ENCODE data around the gene HEBP1.
A peak's percentile ranks its signal among the peaks of the same experiment; 100 is the strongest.
"Not testable (repeated sequence)": the region's sequence is repeated elsewhere in the genome, so short reads cannot be mapped to it uniquely, and the experiment has no call there.

The HEBP1 gene

GRCh38 chr12:13039328-13039956, 39.4 kb upstream of the HEBP1 start:
- no peak for DNase-seq
- Histone ChIP-seq H3K79me1 (replicated peaks; ENCODE audit: low read length, poor library complexity, severe bottlenecking) (peaks cover 2% of the 10 kb centered on the region), H3K18ac (ENCODE audit: low read depth in 1 of 2, low read length in 2 of 2) (no peak overlapping the region), H3K4me3 (ENCODE audit: insufficient read depth in 1 of 2, low read depth in 1 of 2, low read length in 2 of 2) (no peak overlapping the region), H3K4ac (ENCODE audit: low read depth in 1 of 2, low read length in 2 of 2) (no peak overlapping the region), H2BK15ac (ENCODE audit: low read depth, poor library complexity, severe bottlenecking) (no peak overlapping the region), H3K4me2 (ENCODE audit: low read length, poor library complexity, severe bottlenecking) (no peak overlapping the region), H3K9ac (ENCODE audit: low read length) (no peak overlapping the region), H3K27ac (ENCODE audit: low read length, poor library complexity, severe bottlenecking) (no peak overlapping the region), H2BK5ac (ENCODE audit: low read depth, low read length, poor library complexity, severe bottlenecking) (no peak overlapping the region), H2AK5ac (ENCODE audit: low read length, severe bottlenecking) (no peak overlapping the region), H3K4me1 (ENCODE audit: control insufficient read depth, insufficient read depth, low read depth, low read length) (peaks cover 2% of the 10 kb centered on the region), H4K91ac (ENCODE audit: low read length) (no peak overlapping the region), H3K27me3 (ENCODE audit: control insufficient read depth in 1 of 2, insufficient read depth in 1 of 2, low read length in 2 of 2) (no peaks in the 10 kb centered on the region), H3K23ac (ENCODE audit: low read length in 2 of 2) (no peak overlapping the region), H3K36me3 (ENCODE audit: control insufficient read depth in 1 of 2, insufficient read depth in 2 of 2, low read depth in 1 of 2, low read length in 2 of 2) (no peaks in the 10 kb centered on the region), H2BK120ac (ENCODE audit: low read depth, low read length) (no peak overlapping the region), H2AFZ (ENCODE audit: low read depth, low read length) (no peak overlapping the region), H3K14ac (ENCODE audit: low read length in 2 of 2) (no peak overlapping the region), H3K9me3 (ENCODE audit: control insufficient read depth, low read length) (no peaks in the 10 kb centered on the region), H4K8ac (ENCODE audit: low read length) (no peak overlapping the region), H2BK12ac (ENCODE audit: low read length in 2 of 2) (no peak overlapping the region)
- 73% methylated on average over 5 of the region's 5 CpGs for whole genome bisulfite sequencing

- peak overlapping the region; percentile 50 for H3K9ac ChIP-seq (ENCODE audit: low read length)
- no peaks in the 10 kb centered on the region for H3K4me1 ChIP-seq (ENCODE audit: control insufficient read depth, insufficient read depth, low read depth, low read length)
- no peaks in the 10 kb centered on the region for H3K9me3 ChIP-seq (ENCODE audit: control insufficient read depth, low read length)
- H2BK15ac ChIP-seq (ENCODE audit: low read depth, poor library complexity, severe bottlenecking): no peak overlapping the region
- no peak for DNase-seq
- H3K79me1 ChIP-seq (replicated peaks; ENCODE audit: low read length, poor library complexity, severe bottlenecking): no peaks in the 10 kb centered on the region
- no peak overlapping the region for H2AFZ ChIP-seq (ENCODE audit: low read depth, low read length)
- H4K91ac ChIP-seq (ENCODE audit: low read length): no peak overlapping the region
- no peak overlapping the region for H2BK12ac ChIP-seq (ENCODE audit: low read length in 2 of 2)
- H3K18ac ChIP-seq (ENCODE audit: low read depth in 1 of 2, low read length in 2 of 2): no peak overlapping the region
- H3K23ac ChIP-seq (ENCODE audit: low read length in 2 of 2): no peak overlapping the region
- no peak overlapping the region for H3K4me2 ChIP-seq (ENCODE audit: low read length, poor library complexity, severe bottlenecking)
- no peak overlapping the region for H4K8ac ChIP-seq (ENCODE audit: low read length)
- no peak overlapping the region for H3K27ac ChIP-seq (ENCODE audit: low read length, poor library complexity, severe bottlenecking)
- no peak overlapping the region for H3K4ac ChIP-seq (ENCODE audit: low read depth in 1 of 2, low read length in 2 of 2)
- H3K27me3 ChIP-seq (ENCODE audit: control insufficient read depth in 1 of 2, insufficient read depth in 1 of 2, low read length in 2 of 2): no peaks in the 10 kb centered on the region
- no peak overlapping the region for H2BK5ac ChIP-seq (ENCODE audit: low read depth, low read length, poor library complexity, severe bottlenecking)
- no peak overlapping the region for H2AK5ac ChIP-seq (ENCODE audit: low read length, severe bottlenecking)
- WGBS: 93% methylated on average over 3 of the region's 4 CpGs
- H3K4me3 ChIP-seq (ENCODE audit: insufficient read depth in 1 of 2, low read depth in 1 of 2, low read length in 2 of 2): no peak overlapping the region
- H3K14ac ChIP-seq (ENCODE audit: low read length in 2 of 2): no peak overlapping the region
- H2BK120ac ChIP-seq (ENCODE audit: low read depth, low read length): no peak overlapping the region
- H3K36me3 ChIP-seq (ENCODE audit: control insufficient read depth in 1 of 2, insufficient read depth in 2 of 2, low read depth in 1 of 2, low read length in 2 of 2): no peaks in the 10 kb centered on the region
Observed at GRCh38 chr12:13038491-13039161, 38.6 kb upstream of the HEBP1 start.

GRCh38 chr12:13036881-13037280, 36.8 kb upstream of the HEBP1 start:
- H3K18ac ChIP-seq (ENCODE audit: low read depth in 1 of 2, low read length in 2 of 2): no peak overlapping the region
- no peak overlapping the region for H2BK12ac ChIP-seq (ENCODE audit: low read length in 2 of 2)
- H3K23ac ChIP-seq (ENCODE audit: low read length in 2 of 2): no peak overlapping the region
- no peaks in the 10 kb centered on the region for H3K27me3 ChIP-seq (ENCODE audit: control insufficient read depth in 1 of 2, insufficient read depth in 1 of 2, low read length in 2 of 2)
- 97% methylated on average over 3 of the region's 3 CpGs for WGBS
- H3K27ac ChIP-seq (ENCODE audit: low read length, poor library complexity, severe bottlenecking): no peak overlapping the region
- no peak overlapping the region for H3K14ac ChIP-seq (ENCODE audit: low read length in 2 of 2)
- no peaks in the 10 kb centered on the region for H3K79me1 ChIP-seq (replicated peaks; ENCODE audit: low read length, poor library complexity, severe bottlenecking)
- no peak overlapping the region for H3K4me2 ChIP-seq (ENCODE audit: low read length, poor library complexity, severe bottlenecking)
- H2AFZ ChIP-seq (ENCODE audit: low read depth, low read length): no peak overlapping the region
- no peak overlapping the region for H3K4ac ChIP-seq (ENCODE audit: low read depth in 1 of 2, low read length in 2 of 2)
- H4K8ac ChIP-seq (ENCODE audit: low read length): no peak overlapping the region
- no peak overlapping the region for H2BK15ac ChIP-seq (ENCODE audit: low read depth, poor library complexity, severe bottlenecking)
- no peak overlapping the region for H3K4me3 ChIP-seq (ENCODE audit: insufficient read depth in 1 of 2, low read depth in 1 of 2, low read length in 2 of 2)
- no peaks in the 10 kb centered on the region for H3K9me3 ChIP-seq (ENCODE audit: control insufficient read depth, low read length)
- H2AK5ac ChIP-seq (ENCODE audit: low read length, severe bottlenecking): no peak overlapping the region
- H2BK5ac ChIP-seq (ENCODE audit: low read depth, low read length, poor library complexity, severe bottlenecking): no peak overlapping the region
- no peak overlapping the region for H2BK120ac ChIP-seq (ENCODE audit: low read depth, low read length)
- no peak overlapping the region for H4K91ac ChIP-seq (ENCODE audit: low read length)
- H3K4me1 ChIP-seq (ENCODE audit: control insufficient read depth, insufficient read depth, low read depth, low read length): no peaks in the 10 kb centered on the region
- H3K9ac ChIP-seq (ENCODE audit: low read length): no peak overlapping the region
- no peaks in the 10 kb centered on the region for H3K36me3 ChIP-seq (ENCODE audit: control insufficient read depth in 1 of 2, insufficient read depth in 2 of 2, low read depth in 1 of 2, low read length in 2 of 2)
- peak; percentile 12 for DNase-seq

GRCh38 chr12:13035335-13035734, 35.3 kb upstream of the HEBP1 start:
- not testable (repeated sequence) for H3K4me2 ChIP-seq (ENCODE audit: low read length, poor library complexity, severe bottlenecking); H2BK5ac ChIP-seq (ENCODE audit: low read depth, low read length, poor library complexity, severe bottlenecking); H3K14ac ChIP-seq (ENCODE audit: low read length in 2 of 2); H3K79me1 ChIP-seq (replicated peaks; ENCODE audit: low read length, poor library complexity, severe bottlenecking); H3K36me3 ChIP-seq (ENCODE audit: control insufficient read depth in 1 of 2, insufficient read depth in 2 of 2, low read depth in 1 of 2, low read length in 2 of 2); H3K27me3 ChIP-seq (ENCODE audit: control insufficient read depth in 1 of 2, insufficient read depth in 1 of 2, low read length in 2 of 2); H2AK5ac ChIP-seq (ENCODE audit: low read length, severe bottlenecking); H3K4me1 ChIP-seq (ENCODE audit: control insufficient read depth, insufficient read depth, low read depth, low read length); H2BK120ac ChIP-seq (ENCODE audit: low read depth, low read length); DNase-seq; H4K91ac ChIP-seq (ENCODE audit: low read length); H3K4me3 ChIP-seq (ENCODE audit: insufficient read depth in 1 of 2, low read depth in 1 of 2, low read length in 2 of 2); H3K23ac ChIP-seq (ENCODE audit: low read length in 2 of 2); H2BK15ac ChIP-seq (ENCODE audit: low read depth, poor library complexity, severe bottlenecking); H3K18ac ChIP-seq (ENCODE audit: low read depth in 1 of 2, low read length in 2 of 2); H3K27ac ChIP-seq (ENCODE audit: low read length, poor library complexity, severe bottlenecking); H3K4ac ChIP-seq (ENCODE audit: low read depth in 1 of 2, low read length in 2 of 2); H2AFZ ChIP-seq (ENCODE audit: low read depth, low read length); H3K9me3 ChIP-seq (ENCODE audit: control insufficient read depth, low read length); H3K9ac ChIP-seq (ENCODE audit: low read length); H4K8ac ChIP-seq (ENCODE audit: low read length); H2BK12ac ChIP-seq (ENCODE audit: low read length in 2 of 2)
- WGBS: 86% methylated on average over 4 of the region's 5 CpGs

Data from mesenchymal stem cell (in vitro differentiated cells and primary cell).